ENCODE data around the gene ATOSA. TPM values are rescaled to one million over a fixed set of nuclear protein-coding genes. Genes with fewer than 3 reads are reported as not detected.

Gene ATOSA
- total RNA-seq, 1 experiment from 2014 or later: 13.2 TPM

DNA sequence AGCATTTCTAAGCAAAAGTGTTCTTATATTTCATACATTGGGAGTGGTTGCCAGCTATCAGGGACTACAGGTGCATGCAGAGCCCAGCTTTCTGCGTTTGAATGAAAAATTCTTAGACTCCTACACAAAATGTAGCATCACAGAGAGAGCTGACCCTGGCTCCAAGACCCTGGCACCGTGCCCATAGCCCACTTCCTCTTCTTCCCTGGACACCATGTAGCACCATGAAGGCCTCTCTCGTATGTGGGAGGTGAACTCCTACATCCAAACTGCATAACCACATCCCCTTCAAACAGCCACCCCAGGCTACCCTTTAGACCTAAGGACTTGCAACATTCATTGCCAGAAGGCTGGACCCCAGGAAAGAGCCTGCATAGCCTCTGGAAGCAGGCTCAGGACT is 35.8 kb upstream of the ATOSA start (continued):
- TF ChIP-seq ZNF317 (CRISPR knock-in tag; IDR thresholded peaks at IDR 0.05; ENCODE audit: borderline replicate concordance, low read depth) (no peak), ZNF416 (CRISPR knock-in tag; IDR thresholded peaks at IDR 0.05) (no peak), ZNF396 (CRISPR knock-in tag; IDR thresholded peaks at IDR 0.05; ENCODE audit: borderline replicate concordance) (no peak)
- TF ChIP-seq, protein P1, sequence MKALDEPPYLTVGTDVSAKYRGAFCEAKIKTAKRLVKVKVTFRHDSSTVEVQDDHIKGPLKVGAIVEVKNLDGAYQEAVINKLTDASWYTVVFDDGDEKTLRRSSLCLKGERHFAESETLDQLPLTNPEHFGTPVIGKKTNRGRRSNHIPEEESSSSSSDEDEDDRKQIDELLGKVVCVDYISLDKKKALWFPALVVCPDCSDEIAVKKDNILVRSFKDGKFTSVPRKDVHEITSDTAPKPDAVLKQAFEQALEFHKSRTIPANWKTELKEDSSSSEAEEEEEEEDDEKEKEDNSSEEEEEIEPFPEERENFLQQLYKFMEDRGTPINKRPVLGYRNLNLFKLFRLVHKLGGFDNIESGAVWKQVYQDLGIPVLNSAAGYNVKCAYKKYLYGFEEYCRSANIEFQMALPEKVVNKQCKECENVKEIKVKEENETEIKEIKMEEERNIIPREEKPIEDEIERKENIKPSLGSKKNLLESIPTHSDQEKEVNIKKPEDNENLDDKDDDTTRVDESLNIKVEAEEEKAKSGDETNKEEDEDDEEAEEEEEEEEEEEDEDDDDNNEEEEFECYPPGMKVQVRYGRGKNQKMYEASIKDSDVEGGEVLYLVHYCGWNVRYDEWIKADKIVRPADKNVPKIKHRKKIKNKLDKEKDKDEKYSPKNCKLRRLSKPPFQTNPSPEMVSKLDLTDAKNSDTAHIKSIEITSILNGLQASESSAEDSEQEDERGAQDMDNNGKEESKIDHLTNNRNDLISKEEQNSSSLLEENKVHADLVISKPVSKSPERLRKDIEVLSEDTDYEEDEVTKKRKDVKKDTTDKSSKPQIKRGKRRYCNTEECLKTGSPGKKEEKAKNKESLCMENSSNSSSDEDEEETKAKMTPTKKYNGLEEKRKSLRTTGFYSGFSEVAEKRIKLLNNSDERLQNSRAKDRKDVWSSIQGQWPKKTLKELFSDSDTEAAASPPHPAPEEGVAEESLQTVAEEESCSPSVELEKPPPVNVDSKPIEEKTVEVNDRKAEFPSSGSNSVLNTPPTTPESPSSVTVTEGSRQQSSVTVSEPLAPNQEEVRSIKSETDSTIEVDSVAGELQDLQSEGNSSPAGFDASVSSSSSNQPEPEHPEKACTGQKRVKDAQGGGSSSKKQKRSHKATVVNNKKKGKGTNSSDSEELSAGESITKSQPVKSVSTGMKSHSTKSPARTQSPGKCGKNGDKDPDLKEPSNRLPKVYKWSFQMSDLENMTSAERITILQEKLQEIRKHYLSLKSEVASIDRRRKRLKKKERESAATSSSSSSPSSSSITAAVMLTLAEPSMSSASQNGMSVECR (CRISPR knock-in tag; IDR thresholded peaks at IDR 0.05; ENCODE audit: borderline replicate concordance): no peak

DNA sequence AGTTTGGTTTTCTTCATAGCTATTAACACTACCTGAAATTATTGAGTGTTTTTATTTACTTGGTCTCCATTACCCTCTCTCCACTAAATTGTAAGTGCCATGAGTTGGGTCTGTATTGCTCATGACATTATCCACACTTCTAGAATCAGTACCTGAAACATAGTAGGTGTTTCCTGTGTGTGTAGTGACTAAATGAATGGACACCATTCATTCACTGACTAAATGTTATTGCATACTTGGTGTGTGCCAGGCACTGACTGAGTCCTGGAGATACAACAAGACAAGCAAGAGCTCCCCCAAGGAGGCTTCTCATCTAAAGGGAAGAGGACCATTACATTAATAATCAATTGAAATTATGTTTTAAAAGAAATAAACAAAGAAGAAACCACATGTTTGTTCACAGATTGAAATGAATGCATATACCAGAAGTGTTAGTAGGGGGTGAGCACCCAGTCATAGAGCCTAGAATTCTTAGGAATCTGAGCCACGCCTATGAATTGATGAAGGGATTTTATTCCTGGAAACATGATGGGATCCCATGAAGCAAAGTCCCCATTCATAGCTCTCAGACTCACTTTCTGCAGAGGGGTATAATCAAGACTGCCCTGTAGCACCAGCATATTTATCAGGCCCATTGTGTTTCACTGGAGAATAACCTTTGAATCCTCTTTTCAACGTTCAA is 31.7 kb upstream of the ATOSA start:
- H3K27me3 Mint-ChIP-seq (ENCODE audit: low read depth): no peaks in the 10 kb centered on the region; the same call in 1 of the 2 replicates
- ATAC-seq: no peak
- H3K4me3 Mint-ChIP-seq: no peak overlapping the region
- ChIA-PET CTCF (no interaction called here), POLR2A (no interaction called here)
- H3K9me3 Mint-ChIP-seq: no peaks in the 10 kb centered on the region
- TF ChIP-seq MXD4 (CRISPR knock-in tag; IDR thresholded peaks at IDR 0.05; ENCODE audit: borderline replicate concordance) (no peak), TEAD1 (CRISPR knock-in tag; IDR thresholded peaks at IDR 0.05) (no peak), JAZF1 (CRISPR knock-in tag; IDR thresholded peaks at IDR 0.05) (no peak), CREM (CRISPR knock-in tag; IDR thresholded peaks at IDR 0.05) (no peak), RELA (CRISPR knock-in tag; IDR thresholded peaks at IDR 0.05; ENCODE audit: borderline replicate concordance) (no peak), GRHL2 (CRISPR knock-in tag; IDR thresholded peaks at IDR 0.05; ENCODE audit: insufficient replicate concordance, severe bottlenecking) (no peak), CBFB (CRISPR knock-in tag; IDR thresholded peaks at IDR 0.05; ENCODE audit: low read depth) (no peak), ZNF263 (CRISPR knock-in tag; IDR thresholded peaks at IDR 0.05; ENCODE audit: low read depth) (no peak), ZNF317 (CRISPR knock-in tag; IDR thresholded peaks at IDR 0.05; ENCODE audit: borderline replicate concordance, low read depth) (no peak), NR3C1 (CRISPR knock-in tag; conservative IDR thresholded peaks at IDR 0.05; ENCODE audit: low read depth) (no peak), SOX15 (CRISPR knock-in tag; IDR thresholded peaks at IDR 0.05) (no peak), PRRX2 (CRISPR knock-in tag; IDR thresholded peaks at IDR 0.05) (no peak)
- TF ChIP-seq, protein P2, sequence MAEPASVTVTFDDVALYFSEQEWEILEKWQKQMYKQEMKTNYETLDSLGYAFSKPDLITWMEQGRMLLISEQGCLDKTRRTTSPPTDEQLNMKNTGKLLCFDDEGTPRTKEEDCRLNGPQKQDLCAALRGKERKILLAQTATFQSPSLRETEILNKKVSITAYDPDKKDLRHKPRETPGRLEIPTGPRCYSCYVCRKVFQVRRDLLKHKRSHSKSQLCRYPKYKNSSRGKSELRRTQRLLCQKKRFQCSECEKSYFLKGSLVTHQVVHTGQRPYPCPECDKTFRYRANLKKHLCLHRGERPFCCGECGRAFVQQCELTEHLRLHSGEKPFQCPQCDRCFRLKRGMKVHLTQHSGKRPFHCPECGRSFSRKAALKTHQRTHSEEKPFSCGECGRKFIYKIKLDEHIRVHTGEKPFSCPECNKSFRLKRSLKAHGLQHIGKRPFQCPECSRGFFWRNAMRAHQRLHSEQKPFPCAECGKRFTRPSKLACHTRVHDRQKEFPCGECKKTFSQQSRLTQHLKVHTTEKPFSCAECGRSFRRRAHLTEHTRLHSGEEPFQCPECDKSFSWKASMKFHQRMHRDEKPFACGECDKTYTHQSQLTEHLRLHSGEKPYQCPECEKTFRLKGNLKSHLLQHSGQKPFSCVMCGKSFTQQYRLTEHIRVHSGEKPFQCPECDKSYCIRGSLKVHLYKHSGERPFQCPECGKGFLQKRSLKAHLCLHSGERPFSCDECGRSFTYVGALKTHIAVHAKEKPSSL (CRISPR knock-in tag; conservative IDR thresholded peaks at IDR 0.05): no peak
- TF ChIP-seq, protein P3, sequence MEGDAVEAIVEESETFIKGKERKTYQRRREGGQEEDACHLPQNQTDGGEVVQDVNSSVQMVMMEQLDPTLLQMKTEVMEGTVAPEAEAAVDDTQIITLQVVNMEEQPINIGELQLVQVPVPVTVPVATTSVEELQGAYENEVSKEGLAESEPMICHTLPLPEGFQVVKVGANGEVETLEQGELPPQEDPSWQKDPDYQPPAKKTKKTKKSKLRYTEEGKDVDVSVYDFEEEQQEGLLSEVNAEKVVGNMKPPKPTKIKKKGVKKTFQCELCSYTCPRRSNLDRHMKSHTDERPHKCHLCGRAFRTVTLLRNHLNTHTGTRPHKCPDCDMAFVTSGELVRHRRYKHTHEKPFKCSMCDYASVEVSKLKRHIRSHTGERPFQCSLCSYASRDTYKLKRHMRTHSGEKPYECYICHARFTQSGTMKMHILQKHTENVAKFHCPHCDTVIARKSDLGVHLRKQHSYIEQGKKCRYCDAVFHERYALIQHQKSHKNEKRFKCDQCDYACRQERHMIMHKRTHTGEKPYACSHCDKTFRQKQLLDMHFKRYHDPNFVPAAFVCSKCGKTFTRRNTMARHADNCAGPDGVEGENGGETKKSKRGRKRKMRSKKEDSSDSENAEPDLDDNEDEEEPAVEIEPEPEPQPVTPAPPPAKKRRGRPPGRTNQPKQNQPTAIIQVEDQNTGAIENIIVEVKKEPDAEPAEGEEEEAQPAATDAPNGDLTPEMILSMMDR (IDR thresholded peaks at IDR 0.05): no peak
- TF ChIP-seq, protein P4, sequence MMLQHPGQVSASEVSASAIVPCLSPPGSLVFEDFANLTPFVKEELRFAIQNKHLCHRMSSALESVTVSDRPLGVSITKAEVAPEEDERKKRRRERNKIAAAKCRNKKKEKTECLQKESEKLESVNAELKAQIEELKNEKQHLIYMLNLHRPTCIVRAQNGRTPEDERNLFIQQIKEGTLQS (CRISPR knock-in tag; conservative IDR thresholded peaks at IDR 0.05): no peak
- TF ChIP-seq, protein P5, sequence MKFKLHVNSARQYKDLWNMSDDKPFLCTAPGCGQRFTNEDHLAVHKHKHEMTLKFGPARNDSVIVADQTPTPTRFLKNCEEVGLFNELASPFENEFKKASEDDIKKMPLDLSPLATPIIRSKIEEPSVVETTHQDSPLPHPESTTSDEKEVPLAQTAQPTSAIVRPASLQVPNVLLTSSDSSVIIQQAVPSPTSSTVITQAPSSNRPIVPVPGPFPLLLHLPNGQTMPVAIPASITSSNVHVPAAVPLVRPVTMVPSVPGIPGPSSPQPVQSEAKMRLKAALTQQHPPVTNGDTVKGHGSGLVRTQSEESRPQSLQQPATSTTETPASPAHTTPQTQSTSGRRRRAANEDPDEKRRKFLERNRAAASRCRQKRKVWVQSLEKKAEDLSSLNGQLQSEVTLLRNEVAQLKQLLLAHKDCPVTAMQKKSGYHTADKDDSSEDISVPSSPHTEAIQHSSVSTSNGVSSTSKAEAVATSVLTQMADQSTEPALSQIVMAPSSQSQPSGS (CRISPR knock-in tag; IDR thresholded peaks at IDR 0.05; ENCODE audit: borderline replicate concordance, low read depth): no peak
- TF ChIP-seq, protein P6, sequence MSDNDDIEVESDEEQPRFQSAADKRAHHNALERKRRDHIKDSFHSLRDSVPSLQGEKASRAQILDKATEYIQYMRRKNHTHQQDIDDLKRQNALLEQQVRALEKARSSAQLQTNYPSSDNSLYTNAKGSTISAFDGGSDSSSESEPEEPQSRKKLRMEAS (CRISPR knock-in tag; IDR thresholded peaks at IDR 0.05): no peak
- DNase-seq (ENCODE audit: low spot score): no peak
- no peak overlapping the region for H3K27ac Mint-ChIP-seq
- no peaks in the 10 kb centered on the region for H3K36me3 Mint-ChIP-seq
- H3K4me1 Mint-ChIP-seq: peaks cover 18% of the 10 kb centered on the region
